HepG2 (cell line): Measurements from ENCODE around the gene MCEE. TPM values are rescaled to one million over a fixed set of nuclear protein-coding genes. Genes with fewer than 3 reads are reported as not detected.

Source experiments
- CCDC6 ChIP-seq: sonication (generic); formaldehyde crosslinking; IDR thresholded peaks from 2 replicates; pipeline ENCODE4 v1.8.1; 2022; ENCODE audit warnings: mild to moderate bottlenecking, missing genetic modification reagents, moderate library complexity
- KDM4B ChIP-seq: sonication (generic); formaldehyde crosslinking; IDR thresholded peaks from 2 replicates; pipeline ENCODE4 v1.4.0; 2020; ENCODE audit warnings: missing genetic modification reagents
- KLF13 ChIP-seq: sonication (generic); formaldehyde crosslinking; IDR thresholded peaks from 2 replicates; pipeline ENCODE4 v1.4.0; 2020; ENCODE audit warnings: mild to moderate bottlenecking, missing genetic modification reagents
- NCOA1 ChIP-seq: sonication (generic); formaldehyde crosslinking; IDR thresholded peaks from 2 replicates; pipeline ENCODE4 v1.9.0; 2021; ENCODE audit warnings: missing genetic modification reagents
- PAXIP1 ChIP-seq: sonication (generic); formaldehyde crosslinking; conservative IDR thresholded peaks from 2 replicates; pipeline ENCODE4 v1.4.0; 2020; ENCODE audit warnings: mild to moderate bottlenecking, missing genetic modification reagents, moderate library complexity
- RBM22 ChIP-seq: fragments of 200-400 bp; formaldehyde crosslinking; optimal IDR thresholded peaks from 2 replicates; pipeline ENCODE3; 2017; ENCODE audit warnings: mild to moderate bottlenecking, low read length, moderate library complexity
- RXRB ChIP-seq: IDR thresholded peaks from 2 replicates; pipeline ENCODE4 v1.6.1; 2016; ENCODE audit warnings: borderline replicate concordance, missing genetic modification reagents, missing compliant biosample characterization
- STAT5B ChIP-seq: sonication (generic); formaldehyde crosslinking; IDR thresholded peaks from 2 replicates; pipeline ENCODE4 v1.4.0; 2020; ENCODE audit warnings: missing genetic modification reagents
- ZBTB8A ChIP-seq: sonication (generic); formaldehyde crosslinking; IDR thresholded peaks from 2 replicates; pipeline ENCODE4 v1.4.0; 2020; ENCODE audit warnings: mild to moderate bottlenecking, low read depth, missing genetic modification reagents, borderline replicate concordance
- ZNF224 ChIP-seq: sonication (generic); formaldehyde crosslinking; IDR thresholded peaks from 2 replicates; pipeline ENCODE4 v1.5.0; 2020; ENCODE audit warnings: mild to moderate bottlenecking, missing genetic modification reagents
- ZNF280D ChIP-seq: sonication (generic); formaldehyde crosslinking; IDR thresholded peaks from 2 replicates; pipeline ENCODE4 v1.5.1; 2020; ENCODE audit warnings: mild to moderate bottlenecking, missing genetic modification reagents
- ZNF674 ChIP-seq: sonication (generic); formaldehyde crosslinking; IDR thresholded peaks from 2 replicates; pipeline ENCODE4 v1.5.0; 2020; ENCODE audit warnings: low read depth, mild to moderate bottlenecking, missing genetic modification reagents
- ZNF710 ChIP-seq: sonication (generic); formaldehyde crosslinking; IDR thresholded peaks from 2 replicates; pipeline ENCODE4 v1.5.0; 2020; ENCODE audit warnings: mild to moderate bottlenecking, missing genetic modification reagents, borderline replicate concordance
- ZNF784 ChIP-seq: sonication (generic); formaldehyde crosslinking; IDR thresholded peaks from 2 replicates; pipeline ENCODE4 v1.5.1; 2020; ENCODE audit warnings: missing genetic modification reagents, mild to moderate bottlenecking, borderline replicate concordance
- polyA plus RNA-seq, 8 experiments: library from polyadenylated mRNA; depleted of rRNA in 3 of 8; stranded (reverse) in 7 of 8; unstranded in 1 of 8; fragments of >200 nt; fragmentation: Illumina TruSeq in 4 of 8; extraction: Trizol in 4 of 8; gene quantifications; 2 replicates each; pipeline versions ENCODE4 v1.2.1 to v1.2.3, GENCODE V29; 2011 to 2016; ENCODE audit warnings: low read depth in 4 of 8, missing spikeins in 1 of 8, mixed read lengths in 1 of 8; ENCODE audit not compliant: insufficient read depth in 1 of 8
- total RNA-seq, 5 experiments: library from RNA; depleted of rRNA; stranded (reverse); fragments of >200 nt; fragmentation: Illumina TruSeq; extraction: Trizol; gene quantifications; 2 replicates each; pipeline ENCODE4 v1.2.3, GENCODE V29; 2016; ENCODE audit warnings: low read depth in 1 of 5
- TF ChIP-seq, protein P1 (sequence below): sonication (generic); formaldehyde crosslinking; IDR thresholded peaks from 2 replicates; pipeline ENCODE4 v1.4.0; 2020; ENCODE audit warnings: missing genetic modification reagents
- TF ChIP-seq, protein P2 (sequence below): sonication (generic); formaldehyde crosslinking; IDR thresholded peaks from 2 replicates; pipeline ENCODE4 v1.5.1; 2020; ENCODE audit warnings: missing genetic modification reagents, mild to moderate bottlenecking, borderline replicate concordance

MCEE gene
- total and polyA plus RNA-seq, 2 of the 13 experiments (the other 11 are each of a cell fraction or from before 2014, with no cell fraction given) = 32.0 to 66.9 TPM

- TF ChIP-seq, protein P1, sequence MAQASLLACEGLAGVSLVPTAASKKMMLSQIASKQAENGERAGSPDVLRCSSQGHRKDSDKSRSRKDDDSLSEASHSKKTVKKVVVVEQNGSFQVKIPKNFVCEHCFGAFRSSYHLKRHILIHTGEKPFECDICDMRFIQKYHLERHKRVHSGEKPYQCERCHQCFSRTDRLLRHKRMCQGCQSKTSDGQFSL (CRISPR knock-in tag) = peak; percentile 53; the same call in 1 of the 2 replicates
- TF ChIP-seq KLF13 (CRISPR knock-in tag) = no peak
- TF ChIP-seq CCDC6 (CRISPR knock-in tag) = no peak
- TF ChIP-seq ZNF280D = no peak; the same call in 1 of the 2 replicates
- peak; percentile 67 for TF ChIP-seq PAXIP1 (CRISPR knock-in tag)
- TF ChIP-seq, protein P2, sequence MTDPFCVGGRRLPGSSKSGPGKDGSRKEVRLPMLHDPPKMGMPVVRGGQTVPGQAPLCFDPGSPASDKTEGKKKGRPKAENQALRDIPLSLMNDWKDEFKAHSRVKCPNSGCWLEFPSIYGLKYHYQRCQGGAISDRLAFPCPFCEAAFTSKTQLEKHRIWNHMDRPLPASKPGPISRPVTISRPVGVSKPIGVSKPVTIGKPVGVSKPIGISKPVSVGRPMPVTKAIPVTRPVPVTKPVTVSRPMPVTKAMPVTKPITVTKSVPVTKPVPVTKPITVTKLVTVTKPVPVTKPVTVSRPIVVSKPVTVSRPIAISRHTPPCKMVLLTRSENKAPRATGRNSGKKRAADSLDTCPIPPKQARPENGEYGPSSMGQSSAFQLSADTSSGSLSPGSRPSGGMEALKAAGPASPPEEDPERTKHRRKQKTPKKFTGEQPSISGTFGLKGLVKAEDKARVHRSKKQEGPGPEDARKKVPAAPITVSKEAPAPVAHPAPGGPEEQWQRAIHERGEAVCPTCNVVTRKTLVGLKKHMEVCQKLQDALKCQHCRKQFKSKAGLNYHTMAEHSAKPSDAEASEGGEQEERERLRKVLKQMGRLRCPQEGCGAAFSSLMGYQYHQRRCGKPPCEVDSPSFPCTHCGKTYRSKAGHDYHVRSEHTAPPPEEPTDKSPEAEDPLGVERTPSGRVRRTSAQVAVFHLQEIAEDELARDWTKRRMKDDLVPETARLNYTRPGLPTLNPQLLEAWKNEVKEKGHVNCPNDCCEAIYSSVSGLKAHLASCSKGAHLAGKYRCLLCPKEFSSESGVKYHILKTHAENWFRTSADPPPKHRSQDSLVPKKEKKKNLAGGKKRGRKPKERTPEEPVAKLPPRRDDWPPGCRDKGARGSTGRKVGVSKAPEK (CRISPR knock-in tag) = no peak
- TF ChIP-seq NCOA1 (CRISPR knock-in tag) = no peak
- no peak for TF ChIP-seq ZNF674
- TF ChIP-seq RBM22 = no peak
- 0 out of 2 replicates have a peak, but pooled peaks have one; percentile 44 for TF ChIP-seq ZNF710 (CRISPR knock-in tag)
- TF ChIP-seq KDM4B = no peak
- TF ChIP-seq ZBTB8A (CRISPR knock-in tag) = no peak
- no peak for TF ChIP-seq ZNF224 (CRISPR knock-in tag)
- TF ChIP-seq ZNF784 (CRISPR knock-in tag) = no peak
- no peak for TF ChIP-seq STAT5B
- TF ChIP-seq RXRB (CRISPR knock-in tag) = no peak
These were observed 6.1 kb upstream of the MCEE start (continued) for GRCh38 chr2:71136174-71136573.
